Midbrain (tissue), 1 donor: Measurements from ENCODE around the gene NUBP2.
"Not testable (repeated sequence)": the region's sequence is repeated elsewhere in the genome, so short reads cannot be mapped to it uniquely, and the experiment has no call there.

Experiments
- DNase-seq: peaks from one replicate; lab custom pipeline; 2025; lab: John Stamatoyannopoulos, UW

NUBP2 gene

DNA sequence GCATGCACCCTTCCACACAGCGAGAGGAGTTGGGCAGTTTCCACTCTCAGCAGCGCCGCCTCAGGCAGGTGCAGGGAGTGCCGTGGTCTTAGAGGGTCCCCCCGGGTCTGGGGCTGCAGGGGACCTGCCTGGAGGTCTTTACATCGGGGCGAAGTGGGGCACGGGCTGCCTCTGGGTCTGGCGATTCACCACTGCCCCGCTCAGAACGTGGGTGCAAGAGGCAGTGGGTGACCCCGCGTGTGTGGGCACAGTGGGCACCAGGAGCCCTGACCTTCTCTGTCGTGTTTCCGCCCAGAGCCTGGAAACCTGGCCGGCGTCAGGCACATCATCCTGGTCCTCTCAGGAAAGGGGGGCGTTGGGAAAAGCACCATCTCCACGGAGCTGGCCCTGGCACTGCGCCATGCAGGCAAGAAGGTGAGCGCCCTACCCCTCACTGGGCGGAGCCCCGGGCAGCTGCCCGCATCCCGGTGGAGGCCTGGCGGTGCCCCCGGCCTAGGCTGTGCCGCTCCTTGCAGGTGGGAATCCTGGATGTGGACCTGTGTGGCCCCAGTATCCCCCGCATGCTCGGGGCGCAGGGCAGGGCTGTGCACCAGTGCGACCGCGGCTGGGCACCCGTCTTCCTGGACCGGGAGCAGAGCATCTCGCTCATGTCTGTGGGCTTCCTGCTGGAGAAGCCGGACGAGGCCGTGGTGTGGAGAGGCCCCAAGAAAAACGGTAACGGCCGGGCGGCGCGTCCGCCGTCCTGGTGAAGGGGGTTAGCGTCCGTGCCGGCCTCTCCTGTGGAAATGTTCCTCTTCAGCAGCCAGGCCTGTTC lies 3.7 kb downstream of the NUBP2 start:
- no peak for DNase-seq

DNA sequence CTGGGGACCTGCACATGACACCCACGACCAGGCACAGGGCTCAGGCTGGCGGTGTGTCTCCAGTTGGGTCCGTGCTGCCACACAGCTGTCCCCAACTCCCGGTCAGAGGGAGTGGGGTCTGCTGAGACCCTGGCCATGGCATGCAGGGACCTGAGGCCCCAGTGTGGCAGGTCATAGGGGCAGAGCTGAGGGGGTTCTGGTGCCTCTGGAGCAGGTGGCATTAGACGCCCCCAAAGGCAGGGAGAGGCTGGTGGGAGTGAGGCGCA lies 4.2 kb downstream of the NUBP2 start:
- no peak for DNase-seq

DNA sequence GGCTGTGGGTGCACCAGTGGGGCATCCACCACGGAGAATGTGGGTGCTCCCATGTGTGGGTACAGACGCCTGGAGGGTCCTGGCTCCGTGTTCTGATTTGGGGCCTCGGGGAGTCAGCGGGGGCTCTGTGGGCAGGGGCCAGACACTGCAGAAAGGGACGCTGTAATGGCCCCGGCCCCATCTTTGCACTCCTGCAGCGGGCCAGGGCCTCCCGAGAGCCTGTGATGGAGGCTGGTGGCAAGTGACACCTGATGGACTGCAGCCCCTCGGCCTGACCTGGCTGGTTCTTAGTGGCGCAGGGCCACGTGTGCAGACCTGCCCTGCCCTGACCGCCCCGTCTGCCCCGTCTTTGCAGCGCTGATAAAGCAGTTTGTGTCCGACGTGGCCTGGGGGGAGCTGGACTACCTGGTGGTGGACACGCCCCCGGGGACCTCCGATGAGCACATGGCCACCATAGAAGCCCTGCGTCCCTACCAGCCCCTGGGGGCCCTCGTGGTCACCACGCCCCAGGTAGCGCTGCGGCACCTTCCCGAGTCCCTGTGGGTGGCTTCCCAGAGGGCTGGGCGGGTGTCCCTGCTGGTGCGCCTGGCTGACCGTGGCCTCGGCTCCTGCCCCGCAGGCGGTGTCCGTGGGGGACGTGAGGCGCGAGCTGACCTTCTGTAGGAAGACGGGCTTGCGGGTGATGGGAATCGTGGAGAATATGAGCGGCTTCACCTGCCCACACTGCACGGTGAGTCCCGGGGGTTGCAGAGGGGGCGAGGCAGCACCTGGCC lies 4.7 kb downstream of the NUBP2 start:
- no peak for DNase-seq

DNA sequence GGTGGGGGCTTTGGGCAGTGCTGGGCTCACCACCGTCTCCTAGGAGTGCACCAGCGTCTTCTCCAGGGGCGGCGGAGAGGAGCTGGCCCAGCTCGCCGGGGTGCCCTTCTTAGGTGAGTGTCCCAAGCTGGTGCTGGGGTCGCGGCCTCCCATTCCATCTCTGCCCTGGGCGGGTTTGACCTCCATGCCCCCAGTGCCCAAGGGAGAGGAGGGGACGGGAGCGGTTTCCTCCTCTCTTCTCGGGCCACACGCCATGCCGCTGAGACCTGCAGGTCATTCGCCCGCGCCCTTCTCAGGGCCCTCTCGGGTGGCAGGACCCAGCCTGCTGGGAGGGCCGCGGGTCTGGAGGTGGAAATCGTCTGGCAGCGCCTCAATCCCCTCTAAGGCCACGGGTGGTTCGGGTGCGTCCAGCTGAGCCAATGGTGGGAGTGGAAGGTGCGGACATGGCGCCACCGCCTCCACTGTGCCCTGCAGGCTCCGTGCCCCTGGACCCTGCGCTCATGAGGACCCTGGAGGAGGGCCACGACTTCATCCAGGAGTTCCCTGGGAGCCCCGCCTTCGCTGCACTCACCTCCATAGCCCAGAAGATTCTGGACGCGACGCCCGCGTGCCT lies 5.4 kb downstream of the NUBP2 start:
- no peak for DNase-seq

DNA sequence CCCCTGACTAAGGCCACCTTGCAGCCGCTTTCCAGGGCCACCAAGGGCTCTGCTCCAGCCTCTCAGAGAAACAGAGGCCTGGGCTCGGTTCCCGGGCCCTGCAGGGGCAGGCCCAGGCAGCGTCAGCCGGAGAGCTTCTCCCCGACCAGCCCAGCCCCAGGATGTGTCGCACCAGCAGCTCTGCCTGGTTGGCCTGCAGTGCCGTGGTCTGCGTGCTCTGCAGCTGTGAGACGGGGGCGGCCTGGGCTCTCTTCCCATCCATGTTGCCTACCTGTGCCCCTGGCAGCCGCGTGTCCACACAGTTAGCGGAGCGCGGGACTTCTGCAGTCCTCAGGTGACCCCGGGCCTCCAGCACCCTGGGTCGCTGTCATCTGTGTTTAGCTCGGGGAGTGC lies 5.9 kb downstream of the NUBP2 start:
- no peak for DNase-seq

DNA sequence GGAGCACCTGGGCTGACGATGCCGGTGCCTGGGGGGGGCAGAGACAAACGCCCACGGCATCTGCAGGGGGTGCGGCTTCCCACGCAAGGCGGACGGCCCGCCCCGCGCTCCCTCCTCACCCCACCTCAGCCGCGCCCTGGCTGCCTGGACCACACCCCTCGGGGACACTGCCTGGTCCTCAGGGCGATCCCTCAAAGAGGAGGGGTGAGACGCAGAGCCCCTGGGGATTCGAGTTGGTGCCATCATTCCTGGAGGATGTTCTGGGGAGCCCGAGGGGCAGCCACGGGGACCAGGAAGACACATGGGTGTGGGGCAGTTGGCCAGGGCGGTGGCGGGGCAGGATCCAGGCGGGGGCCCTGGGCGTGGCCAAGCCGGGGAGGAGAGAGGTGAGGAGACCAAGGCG lies 6.9 kb downstream of the NUBP2 start:
- DNase-seq: no peak

DNA sequence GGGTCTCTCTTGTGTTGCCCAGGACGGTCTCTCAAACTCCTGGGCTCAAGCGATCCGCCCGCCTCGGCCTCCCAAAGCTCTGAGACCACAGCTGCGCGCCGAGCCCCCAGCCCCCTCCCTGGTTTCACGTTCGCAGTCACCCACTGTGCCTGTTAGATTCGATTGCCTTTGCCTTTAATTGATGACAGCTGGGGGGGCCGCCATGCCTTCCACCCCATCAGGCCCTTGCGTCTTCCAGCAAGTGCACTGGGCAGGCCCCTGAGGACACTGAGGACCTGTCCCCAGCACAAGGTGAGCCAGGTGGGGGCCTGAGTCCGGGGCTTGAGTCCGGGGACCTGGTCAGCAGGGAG lies 7.5 kb downstream of the NUBP2 start:
- DNase-seq: no peak

DNA sequence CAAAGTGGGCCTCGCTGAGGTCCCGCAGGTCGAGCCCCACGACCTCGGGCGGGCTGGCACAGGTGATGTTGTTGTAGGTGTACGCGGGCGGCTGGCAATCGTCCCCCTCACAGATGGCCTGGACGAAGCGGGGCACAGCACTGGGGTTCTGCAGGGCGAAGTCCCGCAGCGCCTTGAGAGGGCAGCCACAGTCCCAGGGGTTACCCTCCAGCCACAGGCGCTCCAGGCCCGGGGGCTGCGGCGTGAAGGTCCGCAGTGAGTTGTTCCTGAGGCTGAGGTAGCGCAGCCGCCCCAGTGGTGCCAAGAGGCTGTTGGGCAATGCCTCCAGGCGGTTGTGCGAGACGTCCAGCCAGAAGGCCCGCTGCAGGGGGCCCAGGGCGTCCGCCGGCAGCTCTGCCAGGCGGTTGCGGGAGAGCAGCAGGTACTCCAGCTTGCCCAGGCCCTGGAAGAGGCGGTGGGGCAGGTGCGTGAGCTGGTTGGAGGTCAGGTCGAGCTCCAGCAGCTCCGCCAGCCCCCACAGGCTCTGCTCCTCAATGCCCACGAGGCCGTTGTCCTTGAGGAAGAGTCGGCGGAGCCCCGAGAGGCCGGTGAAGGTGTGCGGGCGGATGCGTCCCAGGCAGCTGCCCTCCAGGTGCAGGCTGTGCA lies 8.0 kb downstream of the NUBP2 start:
- no peak for DNase-seq

DNA sequence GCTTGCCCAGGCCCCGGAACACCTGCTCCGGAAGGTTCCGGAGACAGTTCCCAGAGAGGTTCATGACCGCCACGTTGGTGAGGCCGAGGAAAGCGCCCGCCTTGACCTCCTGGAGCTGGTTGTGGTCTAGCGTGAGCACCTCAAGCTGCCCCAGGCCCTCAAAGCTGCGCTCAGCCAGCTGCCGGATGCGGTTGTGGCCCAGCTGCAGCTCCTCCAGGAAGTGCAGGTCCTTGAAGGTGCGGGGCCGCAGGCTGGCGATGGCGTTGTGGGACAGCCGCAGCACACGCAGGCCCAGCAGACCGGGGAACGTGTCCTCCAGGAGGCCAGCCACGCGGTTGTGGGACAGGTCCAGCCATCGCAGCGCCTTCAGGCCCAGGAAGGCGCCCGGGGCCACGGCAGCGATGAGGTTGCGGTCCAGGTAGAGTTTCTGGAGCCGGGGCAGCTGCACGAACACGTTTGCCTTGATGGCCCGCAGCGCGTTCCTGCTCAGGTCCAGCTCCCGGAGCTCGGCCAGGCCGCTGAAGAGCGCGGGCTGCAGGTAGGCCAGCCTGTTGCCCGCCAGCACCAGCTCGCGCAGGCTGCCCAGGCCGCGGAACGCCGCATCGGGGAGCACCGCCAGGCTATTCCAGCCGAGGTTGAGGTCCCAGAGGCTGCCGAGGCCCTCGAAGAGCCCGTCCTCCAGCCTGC lies 8.6 kb downstream of the NUBP2 start:
- DNase-seq: no peak

DNA sequence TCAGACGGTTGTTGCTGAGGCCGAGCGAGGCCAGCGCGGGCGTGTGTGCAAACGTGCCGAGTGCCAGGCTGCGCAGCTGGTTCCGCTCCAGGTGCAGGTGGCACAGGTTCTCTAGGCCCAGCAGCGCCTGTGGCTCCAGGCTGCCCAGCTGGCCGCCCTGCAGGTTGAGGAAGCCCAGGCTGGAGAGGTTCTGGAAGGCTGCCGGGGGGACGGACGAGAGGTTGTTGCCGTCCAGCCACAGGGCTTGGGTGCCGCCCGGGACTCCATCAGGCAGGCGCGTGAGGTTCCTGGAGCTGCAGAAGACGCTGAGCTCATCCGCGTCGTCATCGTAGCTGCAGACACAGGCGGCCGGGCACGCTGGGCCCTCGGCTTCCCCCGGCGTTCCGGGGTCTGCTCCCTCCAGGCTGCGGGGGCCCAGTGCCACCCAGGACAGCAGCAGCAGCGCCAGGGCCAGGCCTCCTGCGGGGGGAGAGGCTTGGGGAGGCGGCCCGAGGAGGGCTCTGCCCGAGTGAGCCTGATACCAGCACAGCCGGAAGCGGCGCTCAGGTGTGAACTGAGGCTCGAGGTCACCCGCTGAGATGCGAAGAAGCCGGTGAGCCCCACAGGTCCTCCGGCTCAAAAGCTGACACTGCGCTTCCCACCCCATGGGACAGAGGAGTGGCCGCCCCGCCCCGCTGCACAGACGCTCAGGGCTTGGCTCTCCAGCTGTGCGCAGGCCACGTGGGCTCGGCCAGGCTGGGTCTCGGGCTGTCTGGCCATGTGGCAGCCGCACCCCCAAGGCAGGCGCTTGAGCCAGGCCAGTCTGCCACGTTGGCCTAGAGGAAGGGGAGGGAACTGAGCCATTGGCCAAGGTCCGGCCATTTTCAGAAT lies 9.4 kb downstream of the NUBP2 start:
- no peak for DNase-seq

DNA sequence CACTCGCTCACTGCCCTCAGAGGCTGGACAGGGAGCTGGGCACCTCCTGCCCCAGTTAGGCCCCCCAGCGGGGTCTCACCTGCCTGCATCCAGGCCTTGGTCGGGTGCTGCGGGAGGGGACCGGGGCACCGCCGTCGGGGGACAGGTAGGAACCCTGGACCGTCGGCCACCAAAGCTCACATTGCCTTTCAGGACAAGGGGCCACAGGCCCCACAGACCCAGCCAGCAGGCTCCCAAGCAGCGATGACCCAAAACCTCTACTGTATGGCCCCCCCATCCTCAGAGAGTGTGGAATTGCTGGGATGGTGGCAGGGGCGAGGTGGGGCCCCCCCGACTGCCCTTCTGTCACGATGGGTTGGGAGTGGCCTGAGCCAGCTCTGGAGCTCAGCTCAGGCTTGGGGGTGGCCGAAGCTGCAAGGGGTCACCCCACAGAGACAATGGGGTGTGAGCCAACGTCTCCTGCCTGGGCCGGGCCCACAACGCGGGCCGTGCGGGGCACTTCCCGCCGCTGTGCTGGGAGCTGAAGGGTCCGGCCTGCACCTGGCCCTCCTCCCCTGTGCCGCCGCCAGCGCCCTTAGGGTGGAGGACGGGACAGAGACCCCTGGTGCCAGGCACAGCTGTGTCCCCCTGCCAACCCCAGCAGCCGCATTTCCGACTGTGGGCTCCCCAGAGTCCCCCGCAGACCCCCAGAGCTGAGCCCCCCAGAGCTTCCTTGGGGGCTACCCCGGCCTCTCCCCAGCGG lies 10.2 kb downstream of the NUBP2 start:
- DNase-seq: no peak

DNA sequence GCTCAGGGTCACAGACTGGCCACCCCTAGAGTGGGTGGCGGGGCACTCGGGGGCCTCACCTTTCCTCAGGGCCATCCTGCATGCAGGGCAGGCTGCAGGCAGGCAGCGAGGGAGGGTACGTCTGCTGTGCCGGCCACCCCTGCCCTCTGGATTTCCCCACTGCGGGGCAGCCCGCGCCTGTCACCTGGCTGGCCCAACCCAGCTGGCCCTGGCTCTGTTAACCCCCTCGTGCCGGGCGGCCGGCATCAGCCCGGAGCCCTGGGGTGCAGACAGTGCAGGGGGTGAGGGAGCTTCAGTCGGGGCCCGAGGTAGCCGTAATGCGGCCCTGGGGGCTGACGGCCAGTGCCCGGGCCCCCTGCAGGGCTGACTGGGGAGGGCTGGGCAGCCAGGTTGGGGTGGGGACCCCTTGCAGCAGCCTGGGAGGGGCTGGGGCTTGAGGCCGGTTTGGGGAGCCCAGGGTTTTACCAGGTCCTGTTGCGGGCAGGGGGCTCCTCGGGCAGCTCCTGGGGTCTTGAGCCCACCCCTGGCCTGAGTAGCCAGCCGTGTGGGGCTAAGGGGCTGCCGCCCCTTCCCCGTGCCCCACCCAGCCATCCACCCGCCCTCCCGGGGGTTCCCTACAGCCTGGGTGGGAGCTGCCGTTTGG lies 10.9 kb downstream of the NUBP2 start, which contains the start of gene IGFALS:
IGFALS (minus strand) TSS at position 128 of the 643 bp plus-strand sequence; CDS start at position 75, 53 bp downstream.
- no peak for DNase-seq

DNA sequence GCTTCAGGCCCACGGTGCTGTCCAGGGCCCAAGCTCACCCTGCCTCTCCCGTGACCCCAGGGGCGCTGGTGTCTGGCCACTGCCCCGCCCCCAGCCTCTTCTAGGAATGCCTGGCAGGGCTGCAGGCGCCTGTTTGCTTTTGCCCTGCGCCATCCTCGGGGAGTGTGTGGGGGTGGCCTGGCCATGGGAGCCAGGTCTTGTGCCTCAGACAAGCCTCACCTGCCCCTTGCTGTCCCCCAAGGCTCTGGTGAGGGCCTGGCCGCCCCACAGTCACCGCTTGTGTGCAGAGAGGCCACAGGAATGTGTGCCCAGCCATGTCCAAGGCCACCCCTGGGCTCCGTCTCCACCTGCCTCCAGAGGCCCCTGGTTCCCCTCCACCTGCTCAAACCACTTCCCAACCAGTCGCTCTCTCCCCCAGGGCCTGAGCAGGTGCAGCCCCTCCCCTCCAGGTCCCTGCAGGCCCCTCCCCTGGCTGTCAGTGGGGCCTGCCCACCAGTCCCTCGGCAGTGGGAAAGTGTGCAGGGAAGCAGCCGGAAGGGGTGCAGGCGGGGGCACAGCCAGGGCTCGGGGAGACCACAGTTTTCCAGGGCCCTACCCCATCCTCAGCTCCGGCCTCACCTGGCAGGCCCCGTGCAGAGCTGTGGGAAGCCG lies 11.6 kb downstream of the NUBP2 start:
- DNase-seq: no peak

DNA sequence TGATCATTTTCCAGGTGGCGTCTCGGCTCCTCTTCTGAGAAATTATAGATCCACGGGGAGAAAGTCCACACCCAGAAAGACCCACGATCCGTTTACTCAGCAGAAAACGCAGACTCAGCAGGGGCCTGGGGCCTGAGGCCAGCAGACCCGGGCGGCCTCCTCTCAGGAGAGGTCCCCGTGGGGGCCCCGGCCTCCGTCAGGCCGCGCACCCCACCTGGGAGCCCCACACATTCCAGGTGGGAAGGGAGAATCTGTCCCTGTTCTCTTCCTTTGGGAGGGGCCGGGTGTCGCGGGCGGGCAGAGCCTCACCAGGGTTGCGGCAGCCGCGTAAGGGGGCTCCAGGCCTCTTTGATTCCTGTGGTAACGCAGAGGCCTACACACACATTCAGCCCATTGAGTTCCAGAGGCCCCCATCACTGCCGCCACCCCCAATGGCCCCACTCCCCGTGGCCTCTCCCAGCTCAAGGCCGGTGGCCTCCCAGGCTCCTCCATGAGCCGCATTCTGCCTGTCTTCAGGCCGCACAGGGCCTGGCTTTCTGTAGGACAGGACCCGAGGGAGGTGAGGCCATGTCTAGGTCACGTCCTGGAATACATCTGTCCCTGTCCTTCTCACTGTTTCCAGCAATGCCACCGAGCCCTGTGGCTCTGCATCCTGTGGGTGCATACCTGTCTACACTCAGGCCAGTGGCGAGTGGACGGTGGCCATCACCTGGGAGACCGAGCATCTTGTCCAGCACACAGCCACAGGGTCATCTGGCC lies 12.3 kb downstream of the NUBP2 start:
- no peak for DNase-seq

DNA sequence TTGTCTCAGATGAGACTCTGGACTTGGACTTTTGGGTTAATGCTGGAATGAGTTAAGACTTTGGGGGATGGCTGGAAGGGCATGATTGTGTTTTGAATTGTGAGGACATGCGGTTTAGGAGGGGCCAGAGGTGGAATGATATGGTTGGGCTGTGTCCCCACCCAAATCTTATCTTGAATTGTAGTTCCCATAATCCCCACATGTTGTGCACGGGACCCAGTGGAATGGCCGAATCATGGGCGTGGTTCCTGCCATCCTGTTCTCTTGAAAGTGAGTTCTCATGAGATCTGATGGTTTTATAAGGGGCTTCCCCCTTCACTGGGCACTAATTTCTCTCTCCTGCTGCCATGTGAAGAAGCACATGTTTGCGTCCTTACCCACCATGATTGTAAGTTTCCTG lies 16.5 kb downstream of the NUBP2 start:
- DNase-seq: not testable (repeated sequence)

DNA sequence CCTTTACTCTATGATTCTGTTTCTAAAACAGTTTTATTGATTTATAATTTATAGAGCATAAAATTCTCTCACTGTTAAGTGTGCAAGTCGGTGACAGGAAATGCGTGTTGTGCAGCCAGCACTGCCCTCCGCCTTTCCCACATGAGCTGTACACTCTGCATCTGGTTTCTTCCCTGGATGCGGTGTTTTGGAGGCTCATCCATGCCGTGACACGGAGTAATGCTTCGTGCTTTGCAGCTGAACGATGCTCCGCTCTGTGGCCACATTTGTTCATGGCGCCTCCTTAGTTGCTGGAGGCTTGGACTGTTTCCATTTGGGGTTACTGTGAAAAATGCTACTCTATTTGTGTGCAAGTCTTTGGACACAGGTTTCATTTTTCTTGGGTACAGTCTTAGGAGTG lies 17.9 kb downstream of the NUBP2 start:
- DNase-seq: no peak

DNA sequence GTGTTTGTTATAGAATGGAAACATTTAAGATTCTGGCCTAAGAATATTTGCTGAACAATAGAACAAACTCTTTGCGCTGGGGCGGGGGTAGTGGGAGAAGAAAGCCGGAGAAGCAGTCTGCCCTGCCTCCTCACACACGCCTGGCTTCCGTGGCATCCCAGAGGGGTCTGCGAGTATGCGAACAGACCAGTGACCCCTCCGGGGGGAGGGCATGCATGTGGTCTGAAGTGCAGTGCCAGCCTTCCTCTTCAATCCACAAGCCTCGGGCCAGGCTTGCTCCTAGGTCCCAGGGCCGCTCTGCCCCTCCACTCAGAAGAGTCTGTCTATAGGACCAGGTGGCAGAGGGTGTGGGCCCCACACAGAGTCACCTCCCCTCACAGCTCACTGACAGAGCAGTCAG lies 24.9 kb downstream of the NUBP2 start:
- DNase-seq: no peak

DNA sequence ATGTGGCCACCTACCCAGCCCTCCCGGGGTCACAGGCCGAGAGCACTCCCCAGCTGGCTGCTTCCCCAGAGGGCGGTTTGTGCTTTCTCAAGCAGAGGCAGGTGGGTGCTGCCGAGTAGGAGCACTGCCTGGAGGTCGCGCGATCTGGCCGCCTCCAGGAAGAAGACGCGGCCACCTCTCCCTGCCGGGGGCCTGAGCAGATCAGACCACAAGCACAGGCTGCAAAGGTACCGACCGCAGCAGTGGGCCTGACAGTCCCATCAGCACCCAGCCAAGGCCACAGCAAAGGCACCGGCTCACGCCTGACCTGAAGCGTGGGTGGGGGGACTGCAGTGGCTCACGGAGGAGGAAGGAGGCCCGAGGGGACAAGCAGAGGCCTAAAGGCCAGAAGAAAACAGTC lies 25.9 kb downstream of the NUBP2 start:
- DNase-seq: no peak
